Stimulated activated CD4-positive, alpha-beta T cell treated with anti-CD3 and anti-CD28 coated beads, TNF-alpha, amount 100 ng/mL, for 1 hour (primary cell): Measurements from ENCODE around the gene GC.
"Not testable (repeated sequence)": the region's sequence is repeated elsewhere in the genome, so short reads cannot be mapped to it uniquely, and the experiment has no call there.

Experiments used
- DNase-seq, 3 donors: peaks; one replicate each; pipeline ENCODE4 v3.0.0-alpha.2; 2020; ENCODE audit warnings: low read depth in 3 of 3, low spot score in 1 of 3

GC gene

GRCh38 chr4:71765821-71766383 lies 18.0 kb downstream of the GC start:
- no peak for DNase-seq

DNA sequence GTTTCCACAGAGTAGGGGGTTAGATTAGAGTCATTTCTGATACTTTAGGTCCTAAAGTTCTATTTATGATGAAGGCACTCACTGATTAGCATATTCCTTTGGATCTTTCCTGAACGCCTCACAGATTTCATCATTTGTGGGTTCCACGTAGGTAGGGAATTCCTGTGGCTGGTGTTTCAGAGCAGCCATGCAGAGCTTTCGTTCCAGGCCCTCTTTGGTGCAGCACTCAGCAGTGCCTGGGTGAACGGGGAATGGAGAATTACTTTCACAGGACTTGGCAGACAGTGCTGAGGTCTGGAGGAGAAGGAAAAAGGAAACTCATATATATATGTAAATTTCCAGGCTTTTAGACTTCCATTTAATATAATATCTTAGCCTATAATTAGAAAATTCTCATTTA lies 18.5 kb downstream of the GC start:
- no peak for DNase-seq

GRCh38 chr4:71752383-71753042 lies 31.4 kb downstream of the GC start:
- no peak for DNase-seq

DNA sequence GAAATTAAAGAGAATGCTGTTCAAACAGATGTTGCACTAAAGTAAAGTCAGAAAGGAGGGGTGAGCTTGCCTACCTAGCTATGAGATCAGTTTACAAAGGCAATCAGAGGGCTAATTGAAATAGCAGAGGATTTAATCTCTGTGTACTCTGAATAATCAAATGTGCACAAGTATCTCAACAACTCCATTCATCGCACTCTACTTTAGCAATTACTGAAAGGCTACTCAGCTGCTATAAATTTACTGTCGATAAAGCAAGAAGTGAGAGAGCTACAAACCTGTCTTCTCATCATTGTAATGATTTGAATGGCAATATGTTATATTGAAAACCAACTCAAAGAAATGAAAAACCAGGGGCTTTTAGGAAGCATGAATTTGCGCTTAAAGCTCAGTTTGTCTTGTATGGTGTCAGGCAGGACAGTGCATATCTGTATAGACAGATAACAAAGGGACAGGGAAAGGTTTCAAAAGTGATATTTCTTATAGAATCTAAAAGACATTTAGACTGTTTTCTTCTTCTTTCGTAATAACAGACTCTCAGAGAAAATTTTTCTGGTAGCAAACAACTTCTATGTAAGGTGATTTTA lies 34.8 kb downstream of the GC start:
- no peak for DNase-seq

GRCh38 chr4:71746379-71746778 lies 37.5 kb downstream of the GC start:
- DNase-seq, result no peak

DNA sequence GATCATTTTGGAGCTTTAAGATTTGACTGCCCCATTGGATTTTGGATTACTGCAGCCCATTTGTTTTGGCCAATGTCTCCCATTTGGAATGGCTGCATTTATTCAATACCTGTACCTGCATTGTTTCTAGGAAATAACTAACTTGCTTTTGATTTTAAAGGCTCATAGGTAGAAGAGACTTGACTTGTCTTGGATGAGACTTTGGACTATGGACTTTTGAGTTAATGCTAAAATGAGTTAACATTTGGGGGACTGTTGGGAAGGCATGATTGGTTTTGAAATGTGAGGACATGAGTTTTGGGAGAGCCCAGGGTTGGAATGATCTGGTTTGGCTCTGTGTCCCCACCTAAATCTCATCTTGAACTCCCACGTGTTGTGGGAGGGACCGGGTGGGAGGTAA lies 45.1 kb downstream of the GC start:
- DNase-seq, result not testable (repeated sequence)

DNA sequence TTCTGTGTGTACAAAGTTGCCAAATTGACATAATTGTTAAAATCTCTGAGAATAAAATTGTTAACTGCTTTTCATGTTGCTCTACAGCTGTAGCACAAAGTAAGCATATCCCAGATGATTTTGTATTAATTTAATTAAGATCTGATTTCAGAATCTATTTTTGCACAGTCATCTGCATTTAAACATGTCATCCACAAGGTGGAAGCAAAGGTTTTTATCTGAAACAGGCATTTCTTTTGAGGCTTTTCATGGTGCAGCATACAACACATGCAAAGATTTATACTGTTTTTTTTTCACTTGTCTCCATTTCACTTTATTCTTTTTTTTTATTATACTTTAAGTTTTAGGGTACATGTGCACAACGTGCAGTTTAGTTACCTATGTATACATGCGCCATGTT lies 51.2 kb downstream of the GC start:
- DNase-seq, result no peak

DNA sequence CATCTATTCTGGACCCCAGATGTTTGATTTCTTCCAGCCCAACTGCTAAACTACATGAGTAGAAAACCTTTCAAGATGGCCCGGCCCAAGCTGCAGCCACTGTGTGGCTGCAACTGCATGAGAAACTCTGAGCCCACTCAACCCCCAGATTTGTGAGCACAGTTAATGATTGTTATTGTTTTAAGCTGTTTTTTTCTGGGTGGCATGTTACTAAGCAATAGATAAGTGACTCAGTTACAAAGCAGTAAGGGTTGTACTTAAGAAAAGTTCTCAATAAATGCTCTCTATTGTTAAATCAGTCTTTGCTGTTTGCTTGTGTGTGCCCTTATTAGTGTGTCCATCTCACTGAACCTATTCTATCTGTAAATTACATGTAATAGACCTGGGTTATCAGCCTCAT lies 51.8 kb downstream of the GC start:
- no peak for DNase-seq

DNA sequence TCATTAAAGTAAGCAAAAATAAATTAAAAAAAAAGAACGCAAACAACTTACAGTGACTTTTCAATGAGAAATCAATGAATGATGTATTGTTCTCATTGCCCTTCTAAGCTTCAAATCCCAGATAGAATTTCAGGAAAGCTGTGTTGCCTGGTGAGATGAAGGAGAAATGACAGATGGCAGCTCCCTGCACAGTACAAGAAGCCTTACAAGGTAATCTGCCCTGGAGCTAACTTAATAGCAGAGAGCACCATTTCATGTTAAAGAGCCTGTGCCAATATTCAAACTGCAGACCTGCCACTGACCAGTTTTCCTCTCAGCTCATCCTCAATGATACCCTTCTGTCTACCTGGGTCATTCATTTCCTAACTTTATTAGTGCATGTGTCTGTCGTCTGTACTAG lies 54.0 kb downstream of the GC start:
- DNase-seq, result no peak

DNA sequence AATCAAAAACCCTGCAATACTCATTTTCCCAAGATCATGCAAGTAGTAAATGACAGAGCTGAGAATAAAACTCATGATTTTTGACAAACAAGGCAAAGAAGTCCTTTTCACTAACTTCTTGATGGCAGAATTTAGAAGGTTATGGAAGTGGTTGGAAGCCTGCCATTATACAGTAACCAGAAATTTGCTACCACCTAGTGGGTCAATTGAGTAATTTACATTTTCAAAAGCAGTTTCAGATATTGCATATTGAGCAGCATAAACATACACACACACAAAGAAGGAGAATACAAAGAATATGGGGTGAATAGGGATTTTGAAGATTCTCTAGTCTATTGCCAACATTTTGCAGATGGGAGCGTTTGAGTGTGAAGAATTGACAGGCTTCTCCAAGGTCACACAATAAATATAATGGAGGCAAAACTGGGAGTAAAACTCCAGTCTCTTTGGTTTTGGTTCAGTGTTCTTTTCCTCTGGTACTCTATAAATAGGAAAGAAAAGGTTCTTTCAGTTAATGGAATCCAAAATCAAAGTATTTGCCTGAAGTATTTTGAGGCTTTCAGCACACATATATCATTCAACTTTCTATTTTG lies 70.2 kb downstream of the GC start:
- DNase-seq, result no peak

DNA sequence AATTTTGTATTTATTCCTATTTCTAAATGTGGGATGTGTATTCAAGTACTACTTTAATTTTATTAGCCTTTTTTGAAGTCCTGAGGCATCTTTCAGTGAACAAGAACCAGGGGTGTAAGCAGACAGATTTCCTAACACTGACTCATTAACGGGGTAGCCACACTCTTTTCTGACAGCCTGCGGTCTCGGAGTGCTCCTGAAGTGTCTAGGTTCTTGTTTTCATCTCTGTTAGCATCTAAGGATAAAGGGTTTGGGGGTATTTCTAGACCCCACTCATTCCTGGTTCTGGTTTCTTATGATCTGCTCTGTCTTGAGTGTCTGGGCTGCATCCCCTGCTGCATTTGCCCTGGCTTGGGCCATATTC lies 71.9 kb downstream of the GC start:
- no peak for DNase-seq

DNA sequence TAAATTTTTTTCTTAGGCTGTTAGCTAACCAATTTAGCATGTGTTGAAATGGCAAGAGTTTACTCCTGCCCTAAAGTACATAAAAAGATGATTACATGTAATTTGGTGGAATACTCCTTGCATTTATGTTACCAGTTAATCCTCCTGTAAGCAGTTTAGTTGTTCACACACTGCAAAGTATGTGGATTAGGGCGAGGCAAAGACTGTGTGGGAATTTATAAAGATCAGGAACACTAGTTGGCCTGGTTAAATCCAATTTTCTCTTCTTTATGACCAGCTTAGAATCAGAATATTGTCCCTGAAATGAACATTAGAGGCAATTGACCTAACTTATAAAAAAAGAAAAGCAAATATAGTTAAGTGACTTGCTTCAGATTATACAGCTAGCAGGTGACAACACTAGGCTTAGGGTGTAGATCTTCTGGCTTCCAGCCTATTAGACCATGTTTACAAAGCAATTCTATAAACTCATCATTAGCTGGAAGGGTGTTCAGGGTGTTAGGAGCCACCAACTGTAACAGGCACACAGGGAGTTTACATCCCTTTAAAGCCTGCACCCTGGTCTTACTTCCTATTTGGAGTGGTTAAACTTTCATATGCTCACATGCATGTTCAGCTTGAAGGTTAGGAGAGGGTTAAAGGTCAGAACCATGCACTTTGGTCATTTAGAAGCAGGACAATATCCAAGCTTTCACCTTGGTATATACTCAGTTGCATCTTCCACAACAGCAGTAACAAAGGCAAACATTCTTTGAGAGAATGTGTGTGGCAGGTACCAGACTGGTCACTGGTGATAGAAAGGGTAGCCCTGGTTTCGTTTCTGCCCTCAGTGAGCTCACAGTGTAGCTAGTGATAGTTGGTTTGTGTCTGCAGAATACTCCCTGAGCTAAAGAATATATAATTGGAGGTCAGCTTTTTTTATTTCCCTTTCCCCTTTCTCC lies 72.6 kb downstream of the GC start:
- no peak for DNase-seq

DNA sequence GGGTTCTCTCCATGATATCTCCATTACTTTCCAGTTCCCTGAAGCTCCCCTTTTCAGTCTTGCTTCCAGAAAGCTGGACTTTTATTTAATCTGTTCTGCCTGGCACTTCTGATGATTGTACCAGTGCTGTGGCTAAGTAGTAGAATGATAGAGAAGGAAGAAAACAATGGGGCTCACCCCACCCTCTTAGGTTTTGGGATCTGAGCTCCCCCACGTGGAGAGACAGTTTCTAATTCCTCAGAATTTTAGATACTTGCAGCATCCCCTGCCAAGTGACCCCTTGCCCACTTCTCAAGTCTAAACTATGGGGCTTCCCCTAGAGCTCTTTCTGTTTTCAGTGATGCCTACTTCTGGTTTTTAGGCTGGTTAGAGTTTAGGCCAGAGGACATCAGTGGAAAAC lies 73.9 kb downstream of the GC start:
- DNase-seq, result no peak

- no peak for DNase-seq
Observed at GRCh38 chr4:71698141-71698540, 85.7 kb downstream of the GC start.

- DNase-seq, result no peak
Observed at GRCh38 chr4:71697031-71697430, 86.8 kb downstream of the GC start.

DNA sequence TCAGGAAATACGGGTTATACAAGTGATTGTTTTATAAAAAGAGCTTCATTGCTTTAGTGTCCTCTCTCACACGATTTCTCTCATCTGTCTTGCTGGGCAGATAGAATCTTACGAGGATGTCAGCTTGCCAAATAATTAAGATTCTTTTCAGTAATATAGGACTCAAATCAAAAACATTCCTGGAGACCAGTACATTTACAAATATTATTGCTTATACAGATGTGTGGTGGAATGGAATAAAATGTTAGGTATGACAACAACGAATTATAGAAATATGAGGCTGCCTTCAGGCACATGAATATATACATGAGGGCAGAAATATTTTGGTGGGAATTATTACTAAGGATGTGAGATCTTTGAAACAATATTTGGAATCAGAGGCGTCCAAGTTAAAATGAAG lies 88.9 kb downstream of the GC start:
- DNase-seq, result no peak

DNA sequence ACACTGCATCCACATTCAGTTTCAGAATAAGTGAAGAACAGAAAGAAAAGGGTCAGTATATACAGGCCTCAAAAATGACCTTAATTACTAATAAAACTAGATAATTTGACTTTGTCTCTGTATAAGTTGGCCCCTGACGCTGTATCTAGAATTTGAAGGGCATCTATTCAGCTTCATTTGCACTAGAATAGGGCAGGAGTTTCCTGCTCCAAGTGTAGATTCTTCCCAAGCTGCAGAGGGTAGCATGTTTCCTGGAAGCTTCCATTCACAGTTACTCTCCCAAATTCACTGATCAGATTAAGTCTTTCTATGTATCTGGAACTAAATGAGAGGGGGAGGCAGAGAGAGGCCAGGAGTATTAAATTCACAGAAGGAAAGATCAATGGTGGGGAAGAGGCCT lies 90.9 kb downstream of the GC start:
- no peak for DNase-seq

DNA sequence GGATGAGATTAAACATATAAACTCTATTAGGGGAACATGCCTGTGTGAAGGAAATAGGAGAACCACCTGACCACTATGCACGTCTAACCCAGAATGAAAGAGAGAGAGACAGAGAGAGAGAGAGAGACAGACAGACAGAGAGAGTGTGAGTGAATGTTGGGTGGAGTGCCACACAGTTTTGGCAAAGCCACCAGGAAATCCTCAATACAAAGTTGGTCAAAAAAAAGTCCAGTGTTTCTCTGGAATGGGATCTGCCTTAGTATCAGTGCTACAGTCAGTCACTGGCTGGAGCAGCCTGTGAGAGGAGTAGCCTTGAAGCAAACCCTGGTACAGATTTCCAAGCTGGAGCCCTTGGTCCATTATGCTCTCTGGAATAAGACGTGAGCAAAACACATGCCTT lies 91.7 kb downstream of the GC start:
- no peak for DNase-seq
